IMR-90 (cell line): ENCODE data around the gene MAGI1. TPM values are rescaled to one million over a fixed set of nuclear protein-coding genes. Genes with fewer than 3 reads are reported as not detected.
A peak's percentile ranks its signal among the peaks of the same experiment; 100 is the strongest.

ENCODE experiments used
- ATAC-seq: fragments of 200-7000 bp; cut with Tn5 transposase; 2 replicates; pipeline ENCODE4 v1.9.1; 2020; ENCODE audit warnings: low read depth, mild to moderate bottlenecking, moderate library complexity
- BruUV-seq: library from RNA; stranded (reverse); fragments of 400-500 nt; replicated peaks from 2 replicates; lab custom pipeline; 2021; lab: Mats Ljungman, UMichigan
- CTCF ChIA-PET: fragments of 300-600 bp; formaldehyde crosslinking; extraction: SDS; loops from one replicate; lab custom pipeline; 2021; ENCODE audit warnings: antibody characterized with exemption; lab: Yijun Ruan, JAX
- POLR2A ChIA-PET: fragments of 300-600 bp; sonication (Branson Sonifier 250); formaldehyde crosslinking; loops from one replicate; lab custom pipeline; 2022; ENCODE audit warnings: antibody characterized with exemption; ENCODE audit not compliant: unreplicated experiment; lab: Charles Lee
- DNase-seq: peaks from one replicate; pipeline ENCODE4 v3.0.0; 2013
- H2AFZ ChIP-seq: replicated peaks from 2 replicates; pipeline ENCODE3; 2013; ENCODE audit warnings: low read length, mild to moderate bottlenecking; ENCODE audit not compliant: poor library complexity
- H2AK5ac ChIP-seq: 2 replicates; pipeline ENCODE4 v1.6.1; 2013; ENCODE audit warnings: low read depth, low read length, inconsistent platforms
- H2AK9ac ChIP-seq: replicated peaks from 2 replicates; pipeline ENCODE3; 2013; ENCODE audit warnings: mild to moderate bottlenecking, low read depth, low read length, moderate library complexity; ENCODE audit not compliant: poor library complexity
- H2BK120ac ChIP-seq: 2 replicates; pipeline ENCODE4 v1.6.1; 2013; ENCODE audit warnings: low read depth, low read length, inconsistent platforms
- H2BK15ac ChIP-seq: 3 replicates; pipeline ENCODE4 v1.6.1; 2013; ENCODE audit warnings: low read depth, low read length, inconsistent platforms
- H2BK20ac ChIP-seq: 2 replicates; pipeline ENCODE4 v1.6.1; 2013; ENCODE audit warnings: low read depth, mild to moderate bottlenecking, inconsistent platforms, low read length, moderate library complexity
- H2BK5ac ChIP-seq: 2 replicates; pipeline ENCODE4 v1.6.1; 2013; ENCODE audit warnings: mild to moderate bottlenecking, low read depth, low read length, inconsistent platforms; ENCODE audit not compliant: poor library complexity, severe bottlenecking
- H3K14ac ChIP-seq: replicated peaks from 2 replicates; pipeline ENCODE4 v1.6.1; 2013; ENCODE audit warnings: low read depth, low read length, inconsistent platforms
- H3K18ac ChIP-seq: 2 replicates; pipeline ENCODE4 v1.6.1; 2013; ENCODE audit warnings: low read depth, low read length, control low read depth
- H3K23ac ChIP-seq: 2 replicates; pipeline ENCODE4 v1.6.1; 2013; ENCODE audit warnings: low read depth, low read length, inconsistent platforms
- H3K27ac ChIP-seq: 2 replicates; pipeline ENCODE4 v1.5.1; 2013; ENCODE audit warnings: mild to moderate bottlenecking, control low read depth, low read length; ENCODE audit not compliant: insufficient read depth
- H3K27me3 ChIP-seq: 2 replicates; pipeline ENCODE4 v1.6.1; 2013; ENCODE audit warnings: low read length; ENCODE audit not compliant: control insufficient read depth, insufficient read depth
- H3K36me3 ChIP-seq: 2 replicates; pipeline ENCODE4 v1.6.1; 2013; ENCODE audit warnings: low read length, mixed read lengths; ENCODE audit not compliant: control insufficient read depth, insufficient read depth
- H3K4ac ChIP-seq: 2 replicates; pipeline ENCODE4 v1.6.1; 2013; ENCODE audit warnings: low read depth, low read length, inconsistent platforms
- H3K4me1 ChIP-seq: 2 replicates; pipeline ENCODE4 v1.6.1; 2013; ENCODE audit warnings: low read length, mixed read lengths; ENCODE audit not compliant: control insufficient read depth, insufficient read depth
- H3K4me2 ChIP-seq: 2 replicates; pipeline ENCODE4 v1.6.1; 2013; ENCODE audit warnings: low read depth, mild to moderate bottlenecking, control low read depth, low read length, moderate library complexity
- H3K4me3 ChIP-seq: 2 replicates; pipeline ENCODE4 v1.5.1; 2013; ENCODE audit warnings: low read depth, mild to moderate bottlenecking, control low read depth, low read length, moderate library complexity; ENCODE audit not compliant: insufficient read depth
- H3K56ac ChIP-seq: 2 replicates; pipeline ENCODE4 v1.6.1; 2013; ENCODE audit warnings: low read length, inconsistent platforms; ENCODE audit not compliant: insufficient read depth; ENCODE audit errors: extremely low read depth
- H3K79me1 ChIP-seq, 2 experiments: 2 replicates each; pipeline ENCODE4 v1.6.1; 2013; ENCODE audit warnings: low read length in 2 of 2, inconsistent platforms in 1 of 2, low read depth in 1 of 2
- H3K9ac ChIP-seq: 2 replicates; pipeline ENCODE4 v1.6.1; 2013; ENCODE audit warnings: low read depth, low read length, control low read depth
- H3K9me1 ChIP-seq: 2 replicates; pipeline ENCODE4 v1.6.1; 2013; ENCODE audit warnings: low read length, inconsistent platforms; ENCODE audit not compliant: insufficient read depth
- H3K9me3 ChIP-seq: 2 replicates; pipeline ENCODE4 v1.6.1; 2013; ENCODE audit warnings: low read length; ENCODE audit not compliant: control insufficient read depth, insufficient read depth
- H4K20me1 ChIP-seq: 2 replicates; pipeline ENCODE4 v1.6.1; 2013; ENCODE audit warnings: low read length, inconsistent platforms; ENCODE audit not compliant: insufficient read depth
- H4K5ac ChIP-seq: 2 replicates; pipeline ENCODE4 v1.6.1; 2013; ENCODE audit warnings: mild to moderate bottlenecking, low read depth, low read length, control low read depth
- H4K8ac ChIP-seq, 2 experiments: 2 replicates each; pipeline ENCODE4 v1.6.1; 2013; ENCODE audit warnings: low read depth in 2 of 2, low read length in 2 of 2, control low read depth in 1 of 2, inconsistent platforms in 1 of 2
- H4K91ac ChIP-seq: 2 replicates; pipeline ENCODE4 v1.6.1; 2013; ENCODE audit warnings: low read depth, low read length, inconsistent platforms; ENCODE audit not compliant: insufficient read depth
- BHLHE40 ChIP-seq: fragments of 150-350 bp; IDR thresholded peaks from 2 replicates; pipeline ENCODE4 v1.6.1; 2016; ENCODE audit warnings: mild to moderate bottlenecking, low read depth, low read length
- FOS ChIP-seq: fragments of 150-350 bp; IDR thresholded peaks from 2 replicates; pipeline ENCODE4 v1.6.1; 2016; ENCODE audit warnings: low read depth, low read length
- MAFK ChIP-seq: IDR thresholded peaks from 2 replicates; pipeline ENCODE4 v1.6.1; 2012; ENCODE audit warnings: low read depth, low read length, improper control_type of control experiment
- MAZ ChIP-seq: IDR thresholded peaks from 2 replicates; pipeline ENCODE4 v1.6.1; 2012; ENCODE audit warnings: low read depth, mild to moderate bottlenecking, low read length, improper control_type of control experiment, moderate library complexity, borderline replicate concordance
- MXI1 ChIP-seq: IDR thresholded peaks from 2 replicates; pipeline ENCODE4 v1.6.1; 2012; ENCODE audit warnings: low read depth, mild to moderate bottlenecking, low read length, moderate library complexity, borderline replicate concordance
- RAD21 ChIP-seq: IDR thresholded peaks from 2 replicates; pipeline ENCODE4 v1.6.1; 2012; ENCODE audit warnings: low read length, improper control_type of control experiment
- RFX5 ChIP-seq: IDR thresholded peaks from 2 replicates; pipeline ENCODE4 v1.8.0; 2012; ENCODE audit warnings: low read depth, mild to moderate bottlenecking, low read length, moderate library complexity
- SMC3 ChIP-seq: fragments of 150-350 bp; IDR thresholded peaks from 2 replicates; pipeline ENCODE4 v1.6.1; 2016; ENCODE audit warnings: low read depth, mild to moderate bottlenecking, antibody characterized with exemption, low read length, moderate library complexity
- WGBS, 2 experiments: methylation state at CpG; one replicate each; pipeline versions ENCODE4 v1.1.5 to v1.1.7; 2013; ENCODE audit warnings: missing lambda C conversion rate in 2 of 2; ENCODE audit not compliant: insufficient read length in 1 of 2; ENCODE audit errors: extremely low coverage in 2 of 2; 5-methylcytosine and 5-hydroxymethylcytosine counted together
- dilution Hi-C: fragments of 300-500 bp; cut with HindIII; formaldehyde crosslinking; loops from one replicate; pipeline ENCODE4 v1.14.3; 2018; ENCODE audit warnings: low sequenced_read_pairs; ENCODE audit not compliant: unreplicated experiment
- in situ Hi-C: fragments of 300-500 bp; cut with MboI; formaldehyde crosslinking; loops from 3 replicates; pipeline ENCODE4 v1.14.3; 2019; ENCODE audit warnings: low sequenced_read_pairs, inconsistent platforms, mixed read lengths
- intact Hi-C: fragments of 100-400 bp; cut with micrococcal nuclease; formaldehyde crosslinking; loops from 2 replicates; pipeline ENCODE4 v1.10.0; 2022
- polyA plus RNA-seq, 3 experiments: library from polyadenylated mRNA; depleted of rRNA; stranded (reverse); fragments of >200 nt; gene quantifications; 2 replicates each; pipeline ENCODE4 v1.2.3, GENCODE V29; 2012; ENCODE audit warnings: low replicate concordance in 1 of 3
- total RNA-seq: library from RNA; depleted of rRNA; stranded (reverse); fragments of >200 nt; gene quantifications from 2 replicates; pipeline ENCODE4 v1.2.3, GENCODE V29; 2012
- TF ChIP-seq, protein P1 (sequence below): conservative IDR thresholded peaks from 2 replicates; pipeline ENCODE4 v1.5.1; 2012; ENCODE audit warnings: mild to moderate bottlenecking, low read depth, low read length, improper control_type of control experiment

The MAGI1 gene
- total and polyA plus RNA-seq, 2 of the 4 experiments (the other 2 are of a cell fraction), result 14.5 to 24.2 TPM

DNA sequence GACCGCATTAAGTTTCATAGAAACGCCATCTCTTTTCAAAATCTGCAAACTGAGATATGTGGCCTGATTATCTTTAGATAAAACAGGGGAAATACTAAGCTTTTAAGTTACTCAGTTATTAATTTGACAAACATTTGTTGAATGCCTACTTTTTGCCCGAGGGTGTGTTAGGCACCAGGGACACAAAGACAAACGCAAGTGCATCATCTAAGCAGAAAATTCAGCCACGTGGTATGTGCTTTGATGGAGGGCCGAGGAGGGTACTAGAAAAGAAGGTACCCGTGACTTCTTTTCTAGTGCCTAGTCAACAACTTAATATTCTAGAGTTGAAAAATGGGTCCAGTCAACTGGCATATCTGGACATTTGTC is 594.3 kb downstream of the MAGI1 start:
- H2BK15ac ChIP-seq, result no peak overlapping the region
- no peak overlapping the region for H2AFZ ChIP-seq
- H4K20me1 ChIP-seq, result no peaks in the 10 kb centered on the region
- ChIA-PET POLR2A (no interaction called here), CTCF (no interaction called here)
- no peaks in the 10 kb centered on the region; a peak in 1 of 4 replicates for H3K79me1 ChIP-seq
- TF ChIP-seq RFX5 (no peak), MAZ (no peak), MXI1 (no peak), FOS (no peak), MAFK (no peak), BHLHE40 (no peak), SMC3 (no peak), RAD21 (no peak)
- TF ChIP-seq, protein P1, sequence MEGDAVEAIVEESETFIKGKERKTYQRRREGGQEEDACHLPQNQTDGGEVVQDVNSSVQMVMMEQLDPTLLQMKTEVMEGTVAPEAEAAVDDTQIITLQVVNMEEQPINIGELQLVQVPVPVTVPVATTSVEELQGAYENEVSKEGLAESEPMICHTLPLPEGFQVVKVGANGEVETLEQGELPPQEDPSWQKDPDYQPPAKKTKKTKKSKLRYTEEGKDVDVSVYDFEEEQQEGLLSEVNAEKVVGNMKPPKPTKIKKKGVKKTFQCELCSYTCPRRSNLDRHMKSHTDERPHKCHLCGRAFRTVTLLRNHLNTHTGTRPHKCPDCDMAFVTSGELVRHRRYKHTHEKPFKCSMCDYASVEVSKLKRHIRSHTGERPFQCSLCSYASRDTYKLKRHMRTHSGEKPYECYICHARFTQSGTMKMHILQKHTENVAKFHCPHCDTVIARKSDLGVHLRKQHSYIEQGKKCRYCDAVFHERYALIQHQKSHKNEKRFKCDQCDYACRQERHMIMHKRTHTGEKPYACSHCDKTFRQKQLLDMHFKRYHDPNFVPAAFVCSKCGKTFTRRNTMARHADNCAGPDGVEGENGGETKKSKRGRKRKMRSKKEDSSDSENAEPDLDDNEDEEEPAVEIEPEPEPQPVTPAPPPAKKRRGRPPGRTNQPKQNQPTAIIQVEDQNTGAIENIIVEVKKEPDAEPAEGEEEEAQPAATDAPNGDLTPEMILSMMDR, result no peak
- no peak overlapping the region for H4K8ac ChIP-seq
- dilution Hi-C loops (no loop called here), intact Hi-C loops (loop anchor here (2.0 kb wide), 1 partner anchor 46 kb away; no protein-coding TSS in a partner anchor), in situ Hi-C loops (loop anchor here (25.0 kb wide), 1 partner anchor 743 kb away; no protein-coding TSS in a partner anchor)
- BruUV-seq, result no TSS peak
- no peak overlapping the region for H4K91ac ChIP-seq
- H3K4me1 ChIP-seq, result peaks cover 6% of the 10 kb centered on the region
- no peak overlapping the region for H2AK9ac ChIP-seq
- H3K27me3 ChIP-seq, result no peaks in the 10 kb centered on the region
- H3K56ac ChIP-seq, result no peak overlapping the region
- no peak overlapping the region for H2BK20ac ChIP-seq
- no peak overlapping the region for H3K23ac ChIP-seq
- H3K9ac ChIP-seq, result no peak overlapping the region
- no peaks in the 10 kb centered on the region for H3K9me3 ChIP-seq
- H3K18ac ChIP-seq, result peak overlapping the region; percentile 47; the same call in 1 of the 2 replicates
- H3K4me2 ChIP-seq, result no peak overlapping the region
- no peak overlapping the region; the same call in 1 of the 2 replicates for H3K4ac ChIP-seq
- no peak overlapping the region for H2BK5ac ChIP-seq
- peak overlapping the region; percentile 51; the same call in 1 of the 2 replicates for H4K5ac ChIP-seq
- H3K4me3 ChIP-seq, result no peak overlapping the region
- H3K14ac ChIP-seq, result no peak overlapping the region
- WGBS, 2 experiments, result no CpG with 5 or more reads among the region's 7 CpGs
- DNase-seq (no peak), ATAC-seq (no peak)
- no peaks in the 10 kb centered on the region for H3K36me3 ChIP-seq
- H3K9me1 ChIP-seq, result no peaks in the 10 kb centered on the region; the same call in 1 of the 2 replicates
- no peak overlapping the region for H2AK5ac ChIP-seq
- no peak overlapping the region for H3K27ac ChIP-seq
- no peak overlapping the region for H2BK120ac ChIP-seq
